Astrocyte of the cerebellum (primary cell): Measurements from ENCODE around the gene NEK5.
A peak's percentile ranks its signal among the peaks of the same experiment; 100 is the strongest.

Experiments
- DNase-seq: peaks from one replicate; pipeline ENCODE4 v3.0.0-alpha.2; 2011; ENCODE audit warnings: low read depth
- H3K4me3 ChIP-seq: 2 replicates; pipeline ENCODE4 v1.5.1; 2011; ENCODE audit warnings: mild to moderate bottlenecking, low read depth, low read length, moderate library complexity
- in situ Hi-C: cut with HindIII; loops from 2 replicates; pipeline ENCODE4 v1.10.0; 2017; ENCODE audit warnings: low sequenced_read_pairs
- TF ChIP-seq, protein P1 (sequence below): IDR thresholded peaks from 2 replicates; pipeline ENCODE4 v1.5.1; 2012; ENCODE audit warnings: low read length, low read depth, moderate library complexity, mild to moderate bottlenecking; ENCODE audit errors: missing control alignments

The NEK5 gene

DNA sequence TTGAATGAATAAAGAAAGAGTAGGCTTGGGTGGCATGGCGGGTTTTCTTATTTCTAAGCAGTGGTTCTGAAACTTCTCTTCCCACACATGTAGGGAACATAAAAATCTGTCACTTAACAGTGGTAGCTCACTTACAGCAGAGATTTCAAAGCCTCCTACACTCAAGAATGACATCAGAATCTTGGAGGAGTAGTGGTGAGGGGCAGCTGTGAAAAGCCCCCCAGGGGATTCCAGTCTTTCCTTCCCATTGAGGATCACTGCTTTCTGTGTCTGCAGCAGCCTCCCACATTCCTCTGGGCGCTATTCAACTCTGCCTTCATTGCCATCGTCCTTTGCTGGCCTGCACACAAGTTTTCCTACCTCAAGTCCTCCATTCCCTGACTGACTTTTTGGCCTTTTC, 8.6 kb upstream of the NEK5 start:
- TF ChIP-seq, protein P1, sequence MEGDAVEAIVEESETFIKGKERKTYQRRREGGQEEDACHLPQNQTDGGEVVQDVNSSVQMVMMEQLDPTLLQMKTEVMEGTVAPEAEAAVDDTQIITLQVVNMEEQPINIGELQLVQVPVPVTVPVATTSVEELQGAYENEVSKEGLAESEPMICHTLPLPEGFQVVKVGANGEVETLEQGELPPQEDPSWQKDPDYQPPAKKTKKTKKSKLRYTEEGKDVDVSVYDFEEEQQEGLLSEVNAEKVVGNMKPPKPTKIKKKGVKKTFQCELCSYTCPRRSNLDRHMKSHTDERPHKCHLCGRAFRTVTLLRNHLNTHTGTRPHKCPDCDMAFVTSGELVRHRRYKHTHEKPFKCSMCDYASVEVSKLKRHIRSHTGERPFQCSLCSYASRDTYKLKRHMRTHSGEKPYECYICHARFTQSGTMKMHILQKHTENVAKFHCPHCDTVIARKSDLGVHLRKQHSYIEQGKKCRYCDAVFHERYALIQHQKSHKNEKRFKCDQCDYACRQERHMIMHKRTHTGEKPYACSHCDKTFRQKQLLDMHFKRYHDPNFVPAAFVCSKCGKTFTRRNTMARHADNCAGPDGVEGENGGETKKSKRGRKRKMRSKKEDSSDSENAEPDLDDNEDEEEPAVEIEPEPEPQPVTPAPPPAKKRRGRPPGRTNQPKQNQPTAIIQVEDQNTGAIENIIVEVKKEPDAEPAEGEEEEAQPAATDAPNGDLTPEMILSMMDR = no peak
- in situ Hi-C loops = no loop called here
- no peak overlapping the region for H3K4me3 ChIP-seq
- no peak for DNase-seq

- TF ChIP-seq, protein P1 = no peak
- H3K4me3 ChIP-seq = no peak overlapping the region
- in situ Hi-C loops = no loop called here
- no peak for DNase-seq
Observed at GRCh38 chr13:52136763-52137162, 7.9 kb upstream of the NEK5 start.

DNA sequence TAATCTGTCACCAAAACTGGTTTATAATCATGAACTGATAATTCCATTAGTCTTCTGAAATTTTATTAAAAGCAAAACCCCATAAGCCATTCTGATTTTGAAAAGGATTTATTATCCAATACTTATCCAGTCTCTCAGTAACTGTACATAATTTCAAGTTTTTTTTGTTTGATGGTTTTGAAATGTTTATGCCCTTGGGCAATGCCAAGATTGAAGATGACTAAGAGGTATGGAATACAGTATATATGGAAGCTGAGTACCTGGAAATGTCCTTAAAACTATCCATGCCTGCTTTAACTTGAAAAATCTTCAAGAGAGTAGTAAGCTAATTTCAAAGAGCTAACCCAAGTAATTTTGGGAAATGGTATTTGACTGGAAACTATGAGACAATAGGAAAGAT, 1.8 kb upstream of the NEK5 start:
- in situ Hi-C loops = no loop called here
- TF ChIP-seq, protein P1 = no peak
- H3K4me3 ChIP-seq = no peak overlapping the region
- DNase-seq = no peak

DNA sequence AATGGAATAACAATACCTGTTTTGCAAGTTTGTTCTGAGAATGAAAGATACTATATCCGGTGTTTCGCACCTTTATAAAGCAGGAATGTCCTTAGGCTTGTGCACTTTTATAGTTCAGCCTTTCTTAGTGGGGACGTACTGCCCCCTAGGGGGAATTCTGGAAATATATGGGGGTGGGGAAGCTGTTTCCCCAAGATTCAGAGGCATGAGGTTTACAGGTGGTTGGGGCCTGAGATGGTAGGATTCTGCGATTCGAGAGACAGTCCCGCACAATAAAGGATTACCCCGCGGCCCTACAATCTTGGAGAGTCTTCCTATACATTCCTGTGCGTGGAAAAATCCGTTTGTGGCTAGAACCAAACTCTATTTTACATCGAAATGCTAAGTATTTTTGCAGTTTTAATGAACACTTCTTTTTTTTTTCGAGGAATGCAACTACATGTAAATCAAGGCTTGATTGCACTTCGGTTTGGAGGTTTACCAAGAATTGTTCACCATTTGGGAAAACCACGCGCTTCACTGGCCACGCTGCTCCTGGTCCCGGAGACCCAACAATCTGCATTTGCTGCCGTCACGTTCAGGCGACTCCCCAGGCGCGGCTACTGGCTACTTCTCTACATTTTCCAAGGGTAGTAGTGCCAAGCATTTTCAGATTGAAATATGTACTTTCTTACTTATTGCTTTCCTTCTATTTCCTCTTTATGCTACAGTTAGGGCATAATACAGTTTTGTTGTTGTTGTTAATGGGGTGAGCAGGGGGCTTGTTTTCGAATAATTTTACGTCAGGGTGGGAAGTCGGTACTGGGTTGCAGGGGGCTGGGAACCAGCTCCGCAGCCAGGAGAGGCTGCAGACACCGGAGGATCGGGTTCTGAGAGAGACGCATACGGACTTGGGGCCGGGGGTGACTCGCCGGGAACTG, 830 bp downstream of the NEK5 start:
- peak; percentile 45 for DNase-seq
- in situ Hi-C loops = no loop called here
- TF ChIP-seq, protein P1 = peak; percentile 83
- H3K4me3 ChIP-seq = peak overlapping the region; percentile 66

- DNase-seq = peak; percentile 12
- TF ChIP-seq, protein P1 = no peak
- in situ Hi-C loops = no loop called here
- H3K4me3 ChIP-seq = no peak overlapping the region
Observed at GRCh38 chr13:52127378-52127777, 1.5 kb downstream of the NEK5 start.

GRCh38 chr13:52125547-52125946, 3.3 kb downstream of the NEK5 start:
- TF ChIP-seq, protein P1 = no peak
- no peak for DNase-seq
- in situ Hi-C loops = no loop called here
- H3K4me3 ChIP-seq = no peak overlapping the region
